ENCODE results near the gene OR5K2.

Gene OR5K2

DNA sequence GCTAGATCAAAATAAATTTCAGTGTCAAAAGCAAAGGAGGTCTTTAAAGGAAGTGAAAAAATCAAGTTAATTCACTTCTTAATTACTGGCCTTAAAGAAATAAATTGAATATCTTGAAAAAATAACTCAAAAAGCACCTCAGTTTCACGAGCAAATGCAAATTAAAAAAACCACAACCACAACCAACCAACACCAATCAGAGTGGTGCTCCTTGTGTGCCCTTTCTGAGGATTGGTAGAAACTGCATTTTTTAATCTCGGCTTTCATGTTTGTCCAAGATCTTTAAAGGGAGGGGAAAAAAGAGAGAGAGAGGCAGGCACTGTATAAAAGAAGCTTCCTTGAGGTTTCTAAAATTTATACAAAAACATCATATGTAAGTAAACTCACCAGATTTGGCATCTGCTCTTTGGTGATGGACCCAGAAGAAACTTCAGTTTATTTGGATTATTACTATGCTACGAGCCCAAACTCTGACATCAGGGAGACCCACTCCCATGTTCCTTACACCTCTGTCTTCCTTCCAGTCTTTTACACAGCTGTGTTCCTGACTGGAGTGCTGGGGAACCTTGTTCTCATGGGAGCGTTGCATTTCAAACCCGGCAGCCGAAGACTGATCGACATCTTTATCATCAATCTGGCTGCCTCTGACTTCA, 34.3 kb downstream of the OR5K2 start, which contains the start of gene GPR15:
Gene GPR15, plus strand, starts transcription at position 357 of the 653 bp plus-strand sequence. Its CDS starts 56 bp downstream, at position 413.
- DNase-seq (ENCODE audit: low read depth): no peak
- H3K4me3 ChIP-seq (ENCODE audit: low read length): no peak within 1 kb of the TSS
- no peak for TF ChIP-seq CTCF (conservative IDR thresholded peaks at IDR 0.05; ENCODE audit: low read depth, low read length)

- no peak overlapping the region for H3K4me3 ChIP-seq (ENCODE audit: low read length)
- TF ChIP-seq CTCF (conservative IDR thresholded peaks at IDR 0.05; ENCODE audit: low read depth, low read length): no peak
- no peak for DNase-seq (ENCODE audit: low read depth)
Observed at GRCh38 chr3:98532275-98532637, 34.8 kb downstream of the OR5K2 start.

DNA sequence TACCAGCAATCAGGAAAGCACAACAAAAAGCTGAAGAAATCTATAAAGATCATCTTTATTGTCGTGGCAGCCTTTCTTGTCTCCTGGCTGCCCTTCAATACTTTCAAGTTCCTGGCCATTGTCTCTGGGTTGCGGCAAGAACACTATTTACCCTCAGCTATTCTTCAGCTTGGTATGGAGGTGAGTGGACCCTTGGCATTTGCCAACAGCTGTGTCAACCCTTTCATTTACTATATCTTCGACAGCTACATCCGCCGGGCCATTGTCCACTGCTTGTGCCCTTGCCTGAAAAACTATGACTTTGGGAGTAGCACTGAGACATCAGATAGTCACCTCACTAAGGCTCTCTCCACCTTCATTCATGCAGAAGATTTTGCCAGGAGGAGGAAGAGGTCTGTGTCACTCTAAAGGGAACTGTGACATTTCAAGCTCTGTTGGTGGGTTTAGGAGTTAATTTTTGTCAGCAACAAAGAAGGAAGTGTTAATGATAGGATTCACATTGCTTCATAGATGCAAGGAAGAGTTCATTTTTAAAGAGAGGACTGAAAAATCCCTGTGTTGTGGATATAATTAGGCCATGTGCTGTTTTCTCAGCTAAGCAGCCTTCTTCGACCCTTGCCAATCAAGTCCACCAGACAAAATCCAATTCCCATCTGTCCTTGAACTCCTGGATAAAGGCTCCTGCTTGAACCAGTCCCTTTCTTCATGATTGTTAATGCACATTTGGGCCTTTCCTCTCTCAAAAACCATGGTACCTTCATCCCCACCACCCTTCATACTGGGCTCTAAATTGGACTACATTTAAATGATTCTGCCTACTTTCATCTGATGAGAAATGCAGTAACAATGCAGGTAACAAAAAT, 35.5 kb downstream of the OR5K2 start:
- no peak for DNase-seq (ENCODE audit: low read depth)
- H3K4me3 ChIP-seq (ENCODE audit: low read length): no peak overlapping the region
- TF ChIP-seq CTCF (conservative IDR thresholded peaks at IDR 0.05; ENCODE audit: low read depth, low read length): no peak

GRCh38 chr3:98534168-98534567, 36.7 kb downstream of the OR5K2 start:
- no peak for DNase-seq (ENCODE audit: low read depth)

GRCh38 chr3:98534734-98535133, 37.3 kb downstream of the OR5K2 start:
- TF ChIP-seq CTCF (conservative IDR thresholded peaks at IDR 0.05; ENCODE audit: low read depth, low read length): no peak
- DNase-seq (ENCODE audit: low read depth): no peak
- H3K4me3 ChIP-seq (ENCODE audit: low read length): no peak overlapping the region

More at GRCh38 chr3:98534168-98534567, 36.7 kb downstream of the OR5K2 start:
- H3K4me3 ChIP-seq (ENCODE audit: low read length): no peak overlapping the region
- no peak for TF ChIP-seq CTCF (conservative IDR thresholded peaks at IDR 0.05; ENCODE audit: low read depth, low read length)

- no peak overlapping the region for H3K4me3 ChIP-seq (ENCODE audit: low read length)
- no peak for TF ChIP-seq CTCF (conservative IDR thresholded peaks at IDR 0.05; ENCODE audit: low read depth, low read length)
- no peak for DNase-seq (ENCODE audit: low read depth)
Observed at GRCh38 chr3:98536456-98537017, 39.1 kb downstream of the OR5K2 start.
